Adrenal gland (tissue), 12 donors: Measurements from ENCODE around the gene CHMP5. TPM values are rescaled to one million over a fixed set of nuclear protein-coding genes. Genes with fewer than 3 reads are reported as not detected.

ENCODE experiments used
- DNase-seq, 7 donors: peaks; one replicate each; pipeline ENCODE4 v3.0.0-alpha.2; 2019 to 2020
- H3K27ac ChIP-seq, 5 donors: fragments of 200-600 bp; sonication (generic) in 4 of 5; 1 replicate in 3 of 5; 2 replicates in 2 of 5; pipeline versions ENCODE4 v1.5.1 to v1.8.0; 2016 to 2020; ENCODE audit warnings: mild to moderate bottlenecking in 1 of 5
- H3K27me3 ChIP-seq: fragments of 200-600 bp; 2 replicates; pipeline ENCODE4 v1.8.0; 2021
- H3K36me3 ChIP-seq, 2 donors: fragments of 200-600 bp; replicated peaks in 1 of 2; 1 replicate in 1 of 2; 2 replicates in 1 of 2; pipeline versions ENCODE4 v1.5.1 to v1.8.0; 2018 to 2022
- H3K4me1 ChIP-seq, 2 donors: fragments of 200-600 bp; replicated peaks in 1 of 2; 1 replicate in 1 of 2; 2 replicates in 1 of 2; pipeline versions ENCODE4 v1.5.1 to v1.8.0; 2018 to 2021
- H3K4me3 ChIP-seq, 4 donors: fragments of 200-600 bp; sonication (generic) in 3 of 4; one replicate each; pipeline ENCODE4 v1.5.1; 2016 to 2018
- H3K9me3 ChIP-seq, 3 donors: fragments of 200-600 bp; sonication (generic) in 1 of 3; replicated peaks in 1 of 3; 1 replicate in 2 of 3; 2 replicates in 1 of 3; pipeline versions ENCODE4 v1.5.1 to v1.8.0; 2016 to 2021
- CTCF ChIP-seq, 6 experiments: fragments of 450-650 bp in 4 of 6; fragments of 200-600 bp in 2 of 6; sonication (generic) in 1 of 6; IDR thresholded peaks; 1 replicate in 5 of 6; 2 replicates in 1 of 6; pipeline versions ENCODE4 v1.5.1 to v1.8.0; 2016 to 2021; ENCODE audit warnings: antibody characterized with exemption in 6 of 6, mild to moderate bottlenecking in 2 of 6, moderate library complexity in 1 of 6
- POLR2A ChIP-seq, 2 donors: fragments of 450-650 bp; IDR thresholded peaks; one replicate each; pipeline ENCODE4 v1.6.1; 2017; ENCODE audit warnings: antibody characterized with exemption in 2 of 2, mild to moderate bottlenecking in 2 of 2, moderate library complexity in 1 of 2
- WGBS, 4 donors: extraction: QIAGEN DNeasy Blood & Tissue Kit in 2 of 4; methylation state at CpG; one replicate each; pipeline versions ENCODE4 v1.1.5 to v1.1.7; 2013 to 2017; 5-methylcytosine and 5-hydroxymethylcytosine counted together
- intact Hi-C, 2 donors: fragments of 100-400 bp; cut with DNase I; formaldehyde crosslinking; loops; one replicate each; pipeline versions ENCODE4 v1.14.1 to v1.15.0; 2022 to 2023
- polyA plus RNA-seq, 3 donors: library from polyadenylated mRNA; stranded (reverse); fragments of 200-250 nt in 2 of 3; fragments of 350-450 nt in 1 of 3; fragmentation: Illumina TruSeq in 1 of 3; extraction: RNeasy Lipid Tissue Mini Kit (QIAGEN cat#74804) in 1 of 3; gene quantifications; one replicate each; pipeline ENCODE4 v1.2.3, GENCODE V29; 2013 to 2014
- total RNA-seq, 9 donors: library from RNA; depleted of rRNA in 4 of 9; stranded (reverse); fragments of >200 nt in 4 of 9; fragments of 120-200 nt in 1 of 9; fragmentation: NEBNext Ultra II Directional in 1 of 9; extraction: Animal tissue kit (Norgen Biotek cat#: 25700) in 1 of 9; gene quantifications; one replicate each; pipeline versions ENCODE4 v1.1.0 to v1.2.4, GENCODE V29; 2013 to 2023
- donor health status: healthy with polysubstance abuse.
- donor health status: Bipolar disorder and iron deficiency.
- donor health status: DM: yes; HTN: yes; CAD: no.
- donor health status: DM: no; HTN: no; CAD: no.
- donor health status: DM: no; HTN: no; CAD: no.
- donor health status: DM: yes; HTN: yes; CAD: no.

CHMP5 gene
- total and polyA plus RNA-seq, 12 donors, result 35.6 to 114 (median 64.3) TPM

GRCh38 chr9:33222031-33222430 is 42.8 kb upstream of the CHMP5 start:
- TF ChIP-seq POLR2A (IDR thresholded peaks at IDR 0.05), result no peak
- TF ChIP-seq CTCF (IDR thresholded peaks at IDR 0.05), result no peak
- 77 to 85% (median 82%) methylated on average over 3 of the region's 3 CpGs for WGBS, 4 donors
- intact Hi-C loops, result loop anchor here in 1 of 2 donors (2.0 to 5.0 kb wide), 2 partner anchors 35 to 141 kb away; no protein-coding TSS in a partner anchor

GRCh38 chr9:33223696-33224095 is 41.2 kb upstream of the CHMP5 start:
- Histone ChIP-seq H3K4me1 (peaks cover 5% of the 10 kb centered on the region in 2 donors), H3K4me3 (no peak overlapping the region), H3K27me3 (no peaks in the 10 kb centered on the region), H3K36me3 (no peaks in the 10 kb centered on the region), H3K27ac (no peak overlapping the region), H3K9me3 (no peaks in the 10 kb centered on the region)
- intact Hi-C loops, result loop anchor here in 1 of 2 donors (2.0 to 5.0 kb wide), 2 partner anchors 36 to 143 kb away; no protein-coding TSS in a partner anchor
- no peak for TF ChIP-seq POLR2A (IDR thresholded peaks at IDR 0.05)
- peak in 1 of 6 experiments; percentile 11 for TF ChIP-seq CTCF (IDR thresholded peaks at IDR 0.05)
- DNase-seq, result no peak
- WGBS, 4 donors, result 67 to 86% (median 73%) methylated on average over 1 of the region's 1 CpG

More at GRCh38 chr9:33222031-33222430, 42.8 kb upstream of the CHMP5 start:
- no peak overlapping the region for H3K27ac ChIP-seq
- H3K9me3 ChIP-seq, result no peaks in the 10 kb centered on the region
- H3K36me3 ChIP-seq, result no peaks in the 10 kb centered on the region
- peaks cover 5% of the 10 kb centered on the region in 2 donors for H3K4me1 ChIP-seq
- no peak for DNase-seq
- H3K4me3 ChIP-seq, result no peak overlapping the region
- H3K27me3 ChIP-seq, result no peaks in the 10 kb centered on the region

- Histone ChIP-seq H3K27me3 (no peaks in the 10 kb centered on the region), H3K9me3 (no peaks in the 10 kb centered on the region), H3K4me1 (peaks cover 5% of the 10 kb centered on the region in 2 donors), H3K36me3 (no peaks in the 10 kb centered on the region), H3K4me3 (no peak overlapping the region), H3K27ac (no peak overlapping the region)
- intact Hi-C loops, result no loop called here
- TF ChIP-seq CTCF (IDR thresholded peaks at IDR 0.05), result peak; percentile 63 to 95 (median 92)
- TF ChIP-seq POLR2A (IDR thresholded peaks at IDR 0.05), result no peak
- peak; percentile 41 to 88 (median 76) for DNase-seq
- 20 to 23% (median 23%) methylated on average over 6 of the region's 6 CpGs for WGBS, 4 donors
These were observed 39.3 kb upstream of the CHMP5 start for GRCh38 chr9:33225319-33226147.

DNA sequence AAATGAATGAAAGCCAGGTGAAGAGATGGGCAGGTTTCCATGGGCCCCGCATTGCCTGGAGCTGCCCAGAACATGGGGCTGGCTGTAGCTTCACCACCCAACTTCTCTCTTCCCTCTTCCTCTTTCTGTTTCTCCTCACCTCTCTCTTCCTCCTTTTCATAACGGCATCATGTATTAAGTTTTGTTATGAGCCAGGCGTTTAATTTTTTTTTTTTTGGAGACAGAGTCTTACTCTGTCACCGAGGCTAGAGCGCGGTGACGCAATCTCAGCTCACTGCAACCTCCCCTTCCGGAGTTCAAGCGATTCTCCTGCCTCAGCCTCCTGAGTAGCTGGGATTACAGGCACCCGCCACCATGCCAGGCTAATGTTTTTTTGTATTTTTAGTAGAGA is 37.8 kb upstream of the CHMP5 start:
- H3K36me3 ChIP-seq, result no peaks in the 10 kb centered on the region
- peak in 5 of 7 donors; percentile 44 to 74 (median 59) for DNase-seq
- no peak overlapping the region for H3K4me3 ChIP-seq
- H3K4me1 ChIP-seq, result peaks cover 5% of the 10 kb centered on the region in 2 donors
- no peaks in the 10 kb centered on the region for H3K9me3 ChIP-seq
- peak overlapping the region in 2 of 5 donors; percentile 17 to 52 for H3K27ac ChIP-seq
- 69 to 78% (median 72%) methylated on average over 10 of the region's 10 CpGs for WGBS, 4 donors
- TF ChIP-seq POLR2A (IDR thresholded peaks at IDR 0.05), result no peak
- TF ChIP-seq CTCF (IDR thresholded peaks at IDR 0.05), result no peak
- intact Hi-C loops, result no loop called here
- no peaks in the 10 kb centered on the region for H3K27me3 ChIP-seq
